C4-2B (cell line): ENCODE measurements around the gene APBB1IP.

Experiments used
- CTCF ChIP-seq: fragments of 450-650 bp; conservative IDR thresholded peaks from 2 replicates; pipeline ENCODE4 v1.5.1; 2017; ENCODE audit warnings: mild to moderate bottlenecking
- ZFX ChIP-seq: fragments of 450-650 bp; IDR thresholded peaks from 2 replicates; pipeline ENCODE4 v1.6.1; 2017

- TF ChIP-seq CTCF (peak; percentile 34), ZFX (no peak)
Observed at GRCh38 chr10:26550774-26551526, 112.8 kb downstream of the APBB1IP start.
